HG02678 (cell line): Measurements from ENCODE around the gene SF3B3.
"Not testable (repeated sequence)": the region's sequence is repeated elsewhere in the genome, so short reads cannot be mapped to it uniquely, and the experiment has no call there.

Experiments used
- ATAC-seq: cut with Tn5 transposase; IDR thresholded peaks from one replicate; pipeline ENCODE4 v1.9.1; 2021; ENCODE audit warnings: mild to moderate bottlenecking, moderate library complexity; ENCODE audit not compliant: unreplicated experiment

The SF3B3 gene

DNA sequence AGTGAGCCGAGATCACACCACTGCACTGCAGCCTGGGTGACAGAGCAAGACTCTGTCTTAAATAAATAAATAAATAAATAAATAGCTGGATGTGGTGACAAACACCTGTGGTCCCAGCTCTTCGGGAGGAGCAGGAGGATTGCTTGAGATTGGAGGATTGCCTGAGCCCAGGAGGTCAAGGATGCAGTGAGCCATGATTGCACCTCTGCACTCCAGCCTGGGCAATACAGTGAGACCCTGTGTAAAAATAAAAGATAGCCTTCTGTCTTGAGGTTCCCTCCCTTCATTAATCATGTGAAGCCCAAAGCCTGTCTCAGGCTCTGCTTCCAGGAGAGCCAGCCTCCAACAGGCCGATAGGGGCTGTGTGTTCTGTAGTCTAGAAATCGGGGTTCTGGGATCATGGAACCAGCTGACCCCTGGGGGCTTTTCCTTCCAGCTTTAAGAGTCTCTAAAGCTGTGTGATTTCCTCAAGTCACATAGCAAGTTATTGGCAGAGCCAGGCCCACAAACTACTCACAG lies 88.2 kb downstream of the SF3B3 start:
- no peak for ATAC-seq

DNA sequence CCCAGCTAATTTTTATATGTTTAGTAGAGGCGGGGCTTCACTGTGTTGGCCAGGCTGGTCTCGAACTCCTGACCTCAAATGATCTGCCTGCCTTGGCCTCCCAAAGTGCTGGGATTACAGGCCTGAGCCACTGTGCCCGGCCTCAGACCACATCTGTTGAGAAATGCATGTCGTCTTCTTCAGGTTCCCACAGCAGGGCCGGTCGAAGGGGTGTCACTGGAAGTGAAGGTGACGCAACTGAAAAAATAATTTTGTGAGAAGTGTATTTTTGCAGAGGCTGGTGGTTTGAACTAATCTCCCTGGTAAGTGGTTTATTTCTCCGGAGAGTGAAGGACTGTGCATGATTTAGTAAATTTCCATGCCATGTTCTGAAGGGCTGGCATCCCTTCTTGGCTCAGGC lies 89.3 kb downstream of the SF3B3 start:
- ATAC-seq, result no peak

DNA sequence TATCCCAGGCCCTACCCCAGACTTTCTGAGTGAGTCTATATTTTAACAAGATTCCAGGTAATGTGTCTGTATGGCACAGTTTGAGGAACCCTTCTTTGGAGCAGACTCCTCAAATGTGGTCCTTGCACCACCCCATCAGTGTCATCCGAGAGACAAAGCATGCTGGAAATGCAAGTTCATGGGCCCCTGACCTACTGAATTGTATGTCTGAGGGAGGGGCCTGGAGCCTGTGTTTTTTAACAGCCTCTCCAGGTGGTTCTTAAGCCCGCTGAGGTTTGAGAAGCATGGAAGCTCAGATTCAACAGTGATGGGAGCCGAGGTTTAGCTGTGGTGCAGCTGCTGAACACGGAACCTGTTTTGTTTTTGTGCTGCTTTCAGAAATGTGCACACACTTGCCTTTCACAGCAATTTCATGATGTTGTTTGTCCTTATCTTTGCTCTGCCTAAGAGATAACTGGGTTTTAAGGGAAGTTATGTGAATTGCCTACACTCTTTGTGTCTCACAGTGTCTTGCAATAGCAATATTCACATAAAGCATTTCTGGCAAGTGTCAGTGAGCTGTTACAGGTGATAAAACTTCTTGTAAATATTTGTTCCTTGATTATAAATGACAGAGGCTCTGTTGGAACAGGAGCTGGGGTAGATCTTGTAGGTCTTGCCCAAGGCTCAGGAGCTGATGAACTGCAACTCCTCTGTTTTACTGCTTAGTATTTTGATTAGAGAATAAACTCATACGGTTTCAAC lies 90.8 kb downstream of the SF3B3 start:
- ATAC-seq, result no peak

DNA sequence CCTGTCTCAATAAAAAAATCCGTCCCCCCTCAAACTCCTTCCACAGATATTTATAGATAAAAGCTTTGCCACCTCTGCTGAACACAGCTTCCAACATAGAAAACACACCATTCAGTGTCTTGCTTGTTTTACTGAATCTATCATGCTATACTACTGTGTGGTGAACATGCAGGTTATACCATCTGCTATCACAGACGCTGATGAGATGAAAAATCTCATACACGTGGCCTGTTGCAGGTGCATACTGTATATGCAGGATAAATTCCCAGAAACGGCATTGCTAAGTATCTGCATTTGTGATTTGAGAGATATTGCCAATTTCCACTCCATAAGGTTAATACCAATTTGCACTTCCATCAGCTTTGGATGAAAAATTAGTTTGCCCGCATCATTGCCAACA lies 92.3 kb downstream of the SF3B3 start:
- ATAC-seq, result no peak

DNA sequence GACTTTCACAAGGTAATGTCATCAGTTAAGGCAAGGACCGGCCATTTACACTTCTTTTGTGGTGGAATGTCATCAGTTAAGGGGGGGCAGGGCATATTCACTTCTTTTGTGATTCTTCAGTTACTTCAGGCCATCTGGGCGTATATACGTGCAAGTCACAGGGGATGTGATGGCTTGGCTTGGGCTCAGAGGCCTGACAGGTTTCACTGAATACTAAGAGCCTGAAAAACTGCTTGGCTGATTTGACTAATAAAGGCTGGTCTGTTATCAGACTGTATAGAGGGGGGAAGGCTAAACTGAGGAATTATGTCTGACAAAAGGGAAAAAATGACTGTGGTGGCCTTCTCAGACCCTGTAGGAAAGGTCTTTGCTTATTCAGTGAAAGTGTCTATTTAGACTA lies 98.2 kb downstream of the SF3B3 start:
- not testable (repeated sequence) for ATAC-seq
